Pancreas (tissue), 10 donors: ENCODE measurements around the gene DLG2. TPM values are rescaled to one million over a fixed set of nuclear protein-coding genes. Genes with fewer than 3 reads are reported as not detected.

Experiments used
- ATAC-seq, 4 donors: fragments of 200-7000 bp; cut with Tn5 transposase; one replicate each; pipeline versions ENCODE4 v1.8.0 to v1.9.1; 2020; ENCODE audit warnings: mild to moderate bottlenecking in 4 of 4, moderate library complexity in 4 of 4
- DNase-seq, 6 donors: peaks; one replicate each; pipeline ENCODE4 v3.0.0-alpha.2; 2020
- FAIRE-seq: peaks from 2 replicates; lab custom pipeline; 2012; peaks lifted over from hg19 to GRCh38; lab: Jason Lieb, UNC
- H3K27ac ChIP-seq, 4 donors: fragments of 200-600 bp; sonication (generic); 1 replicate in 3 of 4; 2 replicates in 1 of 4; pipeline versions ENCODE4 v1.5.0 to v1.8.0; 2020
- H3K27me3 ChIP-seq, 4 donors: fragments of 200-600 bp; one replicate each; pipeline ENCODE4 v1.8.0; 2021
- H3K36me3 ChIP-seq, 3 donors: fragments of 200-600 bp; sonication (generic) in 1 of 3; one replicate each; pipeline versions ENCODE4 v1.5.0 to v1.8.0; 2020 to 2021
- H3K4me1 ChIP-seq, 3 donors: fragments of 200-600 bp; one replicate each; pipeline ENCODE4 v1.8.0; 2021
- H3K4me3 ChIP-seq, 4 donors: fragments of 200-600 bp; sonication (generic) in 2 of 4; one replicate each; pipeline versions ENCODE4 v1.5.0 to v1.8.0; 2020 to 2021
- H3K9me3 ChIP-seq, 4 donors: fragments of 200-600 bp; one replicate each; pipeline ENCODE4 v1.8.0; 2021
- WGBS, 2 donors: extraction: QIAGEN DNeasy Blood & Tissue Kit; methylation state at CpG; one replicate each; pipeline ENCODE4 v1.1.7; 2013; 5-methylcytosine and 5-hydroxymethylcytosine counted together
- intact Hi-C, 3 donors: fragments of 100-400 bp; cut with DNase I; formaldehyde crosslinking; loops; one replicate each; pipeline versions ENCODE4 v1.11.1 to v1.14.2; 2022
- polyA plus RNA-seq, 2 donors: library from polyadenylated mRNA; stranded (reverse); fragments of 200-250 nt; gene quantifications; one replicate each; pipeline ENCODE4 v1.2.3, GENCODE V29; 2013
- total RNA-seq, 6 donors: library from RNA; stranded (reverse); fragmentation: NEBNext Ultra II Directional in 4 of 6; extraction: Animal tissue kit (Norgen Biotek cat#: 25700) in 4 of 6; gene quantifications; one replicate each; pipeline versions ENCODE4 v1.2.1 to v1.2.4, GENCODE V29; 2021 to 2023
- TF ChIP-seq, protein P1 (sequence below), 4 donors: fragments of 200-600 bp; sonication (generic) in 3 of 4; IDR thresholded peaks; one replicate each; pipeline versions ENCODE4 v1.5.0 to v1.8.0; 2021; ENCODE audit warnings: antibody characterized with exemption in 4 of 4
- donor health status: healthy with polysubstance abuse.
- donor health status: DM: no; HTN: no; CAD: no; lungs with moderate emphysema.
- donor health status: DM: no; HTN: no; CAD: no.
- donor health status: control.
- donor health status: control.
- donor health status: Bipolar disorder and iron deficiency.
- donor health status: DM: yes; HTN: yes; CAD: no.
- donor health status: DM: no; HTN: no; CAD: no.
- donor health status: DM: no; HTN: no; CAD: no.
- donor health status: DM: yes; HTN: yes; CAD: no.

Gene DLG2
- total and polyA plus RNA-seq, 8 donors, result 1.2 to 5.4 (median 3.6) TPM

- Histone ChIP-seq H3K4me3 (no peak overlapping the region), H3K36me3 (no peaks in the 10 kb centered on the region), H3K27me3 (no peaks in the 10 kb centered on the region), H3K9me3 (no peaks in the 10 kb centered on the region), H3K4me1 (no peaks in the 10 kb centered on the region), H3K27ac (no peak overlapping the region)
- TF ChIP-seq, protein P1, sequence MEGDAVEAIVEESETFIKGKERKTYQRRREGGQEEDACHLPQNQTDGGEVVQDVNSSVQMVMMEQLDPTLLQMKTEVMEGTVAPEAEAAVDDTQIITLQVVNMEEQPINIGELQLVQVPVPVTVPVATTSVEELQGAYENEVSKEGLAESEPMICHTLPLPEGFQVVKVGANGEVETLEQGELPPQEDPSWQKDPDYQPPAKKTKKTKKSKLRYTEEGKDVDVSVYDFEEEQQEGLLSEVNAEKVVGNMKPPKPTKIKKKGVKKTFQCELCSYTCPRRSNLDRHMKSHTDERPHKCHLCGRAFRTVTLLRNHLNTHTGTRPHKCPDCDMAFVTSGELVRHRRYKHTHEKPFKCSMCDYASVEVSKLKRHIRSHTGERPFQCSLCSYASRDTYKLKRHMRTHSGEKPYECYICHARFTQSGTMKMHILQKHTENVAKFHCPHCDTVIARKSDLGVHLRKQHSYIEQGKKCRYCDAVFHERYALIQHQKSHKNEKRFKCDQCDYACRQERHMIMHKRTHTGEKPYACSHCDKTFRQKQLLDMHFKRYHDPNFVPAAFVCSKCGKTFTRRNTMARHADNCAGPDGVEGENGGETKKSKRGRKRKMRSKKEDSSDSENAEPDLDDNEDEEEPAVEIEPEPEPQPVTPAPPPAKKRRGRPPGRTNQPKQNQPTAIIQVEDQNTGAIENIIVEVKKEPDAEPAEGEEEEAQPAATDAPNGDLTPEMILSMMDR (IDR thresholded peaks at IDR 0.05), result no peak
- no peak for DNase-seq
- no peak for FAIRE-seq
- no peak for ATAC-seq
- intact Hi-C loops, result no loop called here
Observed at GRCh38 chr11:84501750-84502149, 1125.4 kb downstream of the DLG2 start.

DNA sequence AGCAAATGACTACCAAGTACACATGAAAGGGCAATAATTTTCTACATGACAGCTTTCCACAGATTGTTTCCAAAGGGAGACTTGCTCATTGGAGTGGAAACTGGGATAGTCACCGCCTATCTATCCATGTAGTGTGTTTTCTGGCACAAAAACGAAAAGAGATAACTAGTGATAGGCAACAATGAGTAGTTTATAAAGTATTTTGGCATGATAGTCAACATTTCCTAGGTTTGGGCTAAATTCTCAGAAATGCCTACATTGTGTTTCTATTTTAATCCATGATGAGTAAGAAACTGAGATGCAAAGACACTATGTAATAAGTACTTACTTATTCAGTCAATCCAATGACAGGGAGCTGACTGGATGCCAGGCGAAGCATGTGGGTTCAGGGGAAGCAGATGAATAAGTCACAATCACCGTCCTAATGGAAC is 1129.1 kb downstream of the DLG2 start:
- TF ChIP-seq, protein P1 (IDR thresholded peaks at IDR 0.05), result no peak
- H3K27me3 ChIP-seq, result no peaks in the 10 kb centered on the region
- intact Hi-C loops, result no loop called here
- ATAC-seq, result no peak
- H3K36me3 ChIP-seq, result no peaks in the 10 kb centered on the region
- no peaks in the 10 kb centered on the region for H3K9me3 ChIP-seq
- H3K4me3 ChIP-seq, result no peak overlapping the region
- H3K4me1 ChIP-seq, result no peaks in the 10 kb centered on the region
- no peak for FAIRE-seq
- 69 to 75% methylated on average over 4 of the region's 4 CpGs for WGBS, 2 donors
- H3K27ac ChIP-seq, result no peak overlapping the region
- no peak for DNase-seq

DNA sequence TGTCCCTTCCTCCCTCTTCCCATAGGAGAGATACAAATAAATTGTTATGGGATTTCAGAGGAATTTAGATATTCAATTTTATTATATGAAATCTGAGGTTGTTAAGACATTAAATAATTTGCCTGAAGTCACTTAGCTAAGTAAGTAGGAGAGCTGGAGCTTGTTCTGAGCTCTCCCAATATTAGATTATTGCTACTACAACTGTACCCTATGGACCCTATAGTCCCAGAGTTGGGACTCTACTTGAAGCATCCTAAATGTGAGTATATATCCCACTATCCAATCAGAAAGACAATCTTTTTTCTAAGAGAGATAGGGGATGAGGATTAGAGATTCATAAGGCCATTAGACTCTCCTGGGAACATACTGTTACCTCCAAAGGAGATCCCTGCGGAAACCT is 1130.0 kb downstream of the DLG2 start:
- H3K27me3 ChIP-seq, result no peaks in the 10 kb centered on the region
- no peaks in the 10 kb centered on the region for H3K36me3 ChIP-seq
- TF ChIP-seq, protein P1 (IDR thresholded peaks at IDR 0.05), result no peak
- WGBS, 2 donors, result 50 to 93% methylated on average over 1 of the region's 1 CpG
- intact Hi-C loops, result no loop called here
- H3K4me1 ChIP-seq, result no peaks in the 10 kb centered on the region
- H3K4me3 ChIP-seq, result no peak overlapping the region
- no peak for DNase-seq
- H3K27ac ChIP-seq, result no peak overlapping the region
- ATAC-seq, result no peak
- H3K9me3 ChIP-seq, result no peaks in the 10 kb centered on the region
- FAIRE-seq, result no peak

DNA sequence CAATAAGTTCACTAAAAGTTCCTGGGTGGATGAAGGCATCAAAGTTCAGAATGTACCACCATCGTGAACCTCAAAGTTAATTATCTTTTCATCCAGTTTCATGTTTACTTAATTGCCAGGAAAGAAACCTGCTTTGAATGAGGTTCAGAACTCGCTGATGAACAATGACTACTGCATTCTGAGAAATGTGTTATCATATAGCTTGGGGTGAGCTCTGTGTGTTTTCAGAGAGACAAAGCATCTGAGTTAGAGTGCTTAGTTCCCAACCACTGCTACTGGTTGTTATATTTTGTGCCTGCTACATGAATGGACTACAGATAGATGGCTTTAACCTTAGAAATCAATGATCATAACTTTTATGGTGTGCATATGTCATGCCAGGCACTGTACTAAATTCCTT is 1131.0 kb downstream of the DLG2 start:
- Histone ChIP-seq H3K27ac (no peak overlapping the region), H3K4me1 (no peaks in the 10 kb centered on the region), H3K9me3 (no peaks in the 10 kb centered on the region), H3K36me3 (no peaks in the 10 kb centered on the region), H3K4me3 (no peak overlapping the region), H3K27me3 (no peaks in the 10 kb centered on the region)
- intact Hi-C loops, result no loop called here
- TF ChIP-seq, protein P1 (IDR thresholded peaks at IDR 0.05), result no peak
- DNase-seq (no peak), ATAC-seq (no peak), FAIRE-seq (no peak)
- 48 to 57% methylated on average over 2 of the region's 2 CpGs for WGBS, 2 donors

GRCh38 chr11:84480131-84480530 is 1147.0 kb downstream of the DLG2 start:
- ATAC-seq, result no peak
- Histone ChIP-seq H3K9me3 (no peaks in the 10 kb centered on the region), H3K4me1 (no peaks in the 10 kb centered on the region), H3K27me3 (no peaks in the 10 kb centered on the region), H3K27ac (no peak overlapping the region), H3K4me3 (no peak overlapping the region), H3K36me3 (no peaks in the 10 kb centered on the region)
- TF ChIP-seq, protein P1 (IDR thresholded peaks at IDR 0.05), result no peak
- no peak for DNase-seq
- FAIRE-seq, result no peak
- intact Hi-C loops, result no loop called here
- WGBS, 2 donors, result 58 to 59% methylated on average over 4 of the region's 4 CpGs
